Caco-2 (cell line): ENCODE results near the gene ARHGEF10L. TPM values are rescaled to one million over a fixed set of nuclear protein-coding genes. Genes with fewer than 3 reads are reported as not detected.
A peak's percentile ranks its signal among the peaks of the same experiment; 100 is the strongest.

ENCODE experiments used
- BruUV-seq: library from RNA; stranded (reverse); fragments of 400-500 nt; replicated peaks from 2 replicates; lab custom pipeline; 2021; lab: Mats Ljungman, UMichigan
- CTCF ChIA-PET: fragments of 300-600 bp; sonication (Branson Sonifier 250); formaldehyde crosslinking; loops from one replicate; lab custom pipeline; 2022; ENCODE audit warnings: antibody characterized with exemption; lab: Charles Lee
- POLR2A ChIA-PET: fragments of 300-600 bp; sonication (Branson Sonifier 250); formaldehyde crosslinking; loops from one replicate; lab custom pipeline; 2022; ENCODE audit warnings: antibody characterized with exemption; lab: Charles Lee
- DNase-seq, 2 experiments: peaks; one replicate each; pipeline versions ENCODE4 v3.0.0 to v3.0.0-alpha.2; 2020 to 2022
- H3K27me3 ChIP-seq: replicated peaks from 2 replicates; pipeline ENCODE4 v1.6.0; 2011; ENCODE audit warnings: low read length; ENCODE audit not compliant: control insufficient read depth, insufficient read depth
- H3K36me3 ChIP-seq: 2 replicates; pipeline ENCODE4 v1.5.1; 2011; ENCODE audit warnings: low read length; ENCODE audit not compliant: control insufficient read depth, insufficient read depth
- H3K4me1 ChIP-seq: fragments of 250-450 bp; sonication (Bioruptor Pico); 2 replicates; pipeline ENCODE4 v1.5.1; 2020; ENCODE audit warnings: mild to moderate bottlenecking
- H3K4me3 ChIP-seq: 2 replicates; pipeline ENCODE4 v1.5.1; 2011; ENCODE audit warnings: low read depth, mild to moderate bottlenecking, control low read depth, low read length
- H3K9me3 ChIP-seq: fragments of 250-450 bp; sonication (Bioruptor Pico); 2 replicates; pipeline ENCODE4 v1.5.1; 2020; ENCODE audit warnings: mild to moderate bottlenecking, moderate library complexity
- H3K27ac Mint-ChIP-seq: one replicate; pipeline ENCODE4 v1.8.0; 2022; ENCODE audit warnings: mixed read lengths; ENCODE audit not compliant: unreplicated experiment
- H3K27me3 Mint-ChIP-seq: one replicate; pipeline ENCODE4 v1.8.0; 2022; ENCODE audit warnings: mixed read lengths; ENCODE audit not compliant: insufficient read depth, unreplicated experiment
- H3K36me3 Mint-ChIP-seq: one replicate; pipeline ENCODE4 v1.8.0; 2022; ENCODE audit warnings: mild to moderate bottlenecking, mixed read lengths; ENCODE audit not compliant: insufficient read depth, unreplicated experiment
- H3K4me1 Mint-ChIP-seq: one replicate; pipeline ENCODE4 v1.8.0; 2022; ENCODE audit warnings: low read depth, mixed read lengths; ENCODE audit not compliant: unreplicated experiment
- H3K4me3 Mint-ChIP-seq: one replicate; pipeline ENCODE4 v1.8.0; 2022; ENCODE audit warnings: mild to moderate bottlenecking, moderate library complexity, mixed read lengths; ENCODE audit not compliant: unreplicated experiment
- H3K9me3 Mint-ChIP-seq: one replicate; pipeline ENCODE4 v1.8.0; 2022; ENCODE audit warnings: mixed read lengths; ENCODE audit not compliant: unreplicated experiment
- intact Hi-C: fragments of 100-400 bp; cut with micrococcal nuclease; formaldehyde crosslinking; loops from one replicate; pipeline ENCODE4 v1.10.0; 2022; ENCODE audit not compliant: unreplicated experiment
- total RNA-seq: library from RNA; stranded (reverse); gene quantifications from 2 replicates; pipeline ENCODE4 v1.2.3, GENCODE V29; 2022
- TF ChIP-seq, protein P1 (sequence below), 2 experiments: fragments of 200-600 bp in 1 of 2; IDR thresholded peaks; 1 replicate in 1 of 2; 2 replicates in 1 of 2; pipeline versions ENCODE4 v1.5.1 to v1.8.0; 2011 to 2022; ENCODE audit warnings: antibody characterized with exemption in 1 of 2, control low read depth in 1 of 2, inconsistent platforms in 1 of 2, low read depth in 1 of 2, low read length in 1 of 2, mild to moderate bottlenecking in 1 of 2, moderate library complexity in 1 of 2; ENCODE audit not compliant: insufficient read depth in 1 of 2, severe bottlenecking in 1 of 2, unreplicated experiment in 1 of 2

ARHGEF10L gene
- total RNA-seq, 1 experiment from 2014 or later, result 31.3 TPM

- Mint-ChIP-seq H3K27ac (peak overlapping the region; percentile 61), H3K4me1 (peaks cover 24% of the 10 kb centered on the region), H3K27me3 (no peaks in the 10 kb centered on the region), H3K4me3 (no peak overlapping the region), H3K9me3 (no peaks in the 10 kb centered on the region), H3K36me3 (peaks cover 11% of the 10 kb centered on the region)
- DNase-seq, result no peak
- CTCF ChIA-PET, result interaction anchor here (0.6 to 0.7 kb wide), 2 partner anchors 17 to 383 kb away, joined by 4 to 6 read pairs; no protein-coding TSS in a partner anchor
- peaks cover 11% of the 10 kb centered on the region for H3K36me3 ChIP-seq
- intact Hi-C loops, result loop anchor here (5.0 kb wide), 1 partner anchor 53 kb away; no protein-coding TSS in a partner anchor
- no peaks in the 10 kb centered on the region for H3K27me3 ChIP-seq
- peaks cover 52% of the 10 kb centered on the region for H3K4me1 ChIP-seq
- H3K9me3 ChIP-seq, result no peaks in the 10 kb centered on the region
- TF ChIP-seq, protein P1, sequence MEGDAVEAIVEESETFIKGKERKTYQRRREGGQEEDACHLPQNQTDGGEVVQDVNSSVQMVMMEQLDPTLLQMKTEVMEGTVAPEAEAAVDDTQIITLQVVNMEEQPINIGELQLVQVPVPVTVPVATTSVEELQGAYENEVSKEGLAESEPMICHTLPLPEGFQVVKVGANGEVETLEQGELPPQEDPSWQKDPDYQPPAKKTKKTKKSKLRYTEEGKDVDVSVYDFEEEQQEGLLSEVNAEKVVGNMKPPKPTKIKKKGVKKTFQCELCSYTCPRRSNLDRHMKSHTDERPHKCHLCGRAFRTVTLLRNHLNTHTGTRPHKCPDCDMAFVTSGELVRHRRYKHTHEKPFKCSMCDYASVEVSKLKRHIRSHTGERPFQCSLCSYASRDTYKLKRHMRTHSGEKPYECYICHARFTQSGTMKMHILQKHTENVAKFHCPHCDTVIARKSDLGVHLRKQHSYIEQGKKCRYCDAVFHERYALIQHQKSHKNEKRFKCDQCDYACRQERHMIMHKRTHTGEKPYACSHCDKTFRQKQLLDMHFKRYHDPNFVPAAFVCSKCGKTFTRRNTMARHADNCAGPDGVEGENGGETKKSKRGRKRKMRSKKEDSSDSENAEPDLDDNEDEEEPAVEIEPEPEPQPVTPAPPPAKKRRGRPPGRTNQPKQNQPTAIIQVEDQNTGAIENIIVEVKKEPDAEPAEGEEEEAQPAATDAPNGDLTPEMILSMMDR (IDR thresholded peaks at IDR 0.05; ENCODE audit: insufficient read depth in 1 of 2, low read depth in 1 of 2, low read length in 1 of 2, severe bottlenecking in 1 of 2, unreplicated experiment in 1 of 2), result no peak
- no TSS peak for BruUV-seq
- POLR2A ChIA-PET, result interaction anchor here (0.6 kb wide), 2 partner anchors 76 to 94 kb away, joined by 6 to 11 read pairs; no protein-coding TSS in a partner anchor
- H3K4me3 ChIP-seq, result no peak overlapping the region
These were observed 55.4 kb downstream of the ARHGEF10L start for GRCh38 chr1:17594690-17595601.

GRCh38 chr1:17595602-17595925 is 56.1 kb downstream of the ARHGEF10L start:
- H3K4me3 Mint-ChIP-seq, result no peak overlapping the region
- intact Hi-C loops, result loop anchor here (5.0 kb wide), 1 partner anchor 53 kb away; no protein-coding TSS in a partner anchor

GRCh38 chr1:17596186-17596585 is 56.7 kb downstream of the ARHGEF10L start:
- H3K9me3 ChIP-seq, result no peaks in the 10 kb centered on the region
- Mint-ChIP-seq H3K27me3 (no peaks in the 10 kb centered on the region), H3K4me1 (peaks cover 19% of the 10 kb centered on the region), H3K4me3 (peak overlapping the region; percentile 63), H3K9me3 (no peaks in the 10 kb centered on the region), H3K36me3 (peaks cover 12% of the 10 kb centered on the region), H3K27ac (peak overlapping the region; percentile 67)
- ChIA-PET POLR2A (interaction anchor here (0.5 to 1.6 kb wide), 3 partner anchors 8 to 165 kb away, joined by 3 to 13 read pairs (median 4); no protein-coding TSS in a partner anchor), CTCF (interaction anchor here (1.0 to 3.4 kb wide), 4 partner anchors 8 to 25 kb away, joined by 3 to 28 read pairs (median 14); no protein-coding TSS in a partner anchor)
- no peak overlapping the region for H3K4me3 ChIP-seq
- TF ChIP-seq, protein P1 (IDR thresholded peaks at IDR 0.05; ENCODE audit: insufficient read depth in 1 of 2, low read depth in 1 of 2, low read length in 1 of 2, severe bottlenecking in 1 of 2, unreplicated experiment in 1 of 2), result no peak
- peaks cover 45% of the 10 kb centered on the region for H3K4me1 ChIP-seq
- peak; percentile 51 to 63 for DNase-seq
- no TSS peak for BruUV-seq
- H3K27me3 ChIP-seq, result no peaks in the 10 kb centered on the region
- H3K36me3 ChIP-seq, result peaks cover 10% of the 10 kb centered on the region
- intact Hi-C loops, result loop anchor here (2.0 to 5.0 kb wide), 2 partner anchors 15 to 54 kb away; no protein-coding TSS in a partner anchor

More at GRCh38 chr1:17595602-17595925, 56.1 kb downstream of the ARHGEF10L start:
- Mint-ChIP-seq H3K27me3 (no peaks in the 10 kb centered on the region), H3K9me3 (no peaks in the 10 kb centered on the region), H3K4me1 (peaks cover 19% of the 10 kb centered on the region), H3K36me3 (peaks cover 8% of the 10 kb centered on the region), H3K27ac (no peak overlapping the region)
- ChIA-PET CTCF (interaction anchor here (0.6 to 2.8 kb wide), 2 partner anchors 21 to 383 kb away, joined by 4 to 28 read pairs; no protein-coding TSS in a partner anchor), POLR2A (interaction anchor here (0.5 to 0.6 kb wide), 3 partner anchors 76 to 166 kb away, joined by 4 to 11 read pairs (median 6); no protein-coding TSS in a partner anchor)
- H3K4me1 ChIP-seq, result peaks cover 50% of the 10 kb centered on the region
- TF ChIP-seq, protein P1 (IDR thresholded peaks at IDR 0.05; ENCODE audit: insufficient read depth in 1 of 2, low read depth in 1 of 2, low read length in 1 of 2, severe bottlenecking in 1 of 2, unreplicated experiment in 1 of 2), result no peak
- no peaks in the 10 kb centered on the region for H3K27me3 ChIP-seq
- no peaks in the 10 kb centered on the region for H3K9me3 ChIP-seq
- DNase-seq, result no peak
- no TSS peak for BruUV-seq
- peaks cover 12% of the 10 kb centered on the region for H3K36me3 ChIP-seq
- H3K4me3 ChIP-seq, result no peak overlapping the region
